H1 (cell line): ENCODE data around the gene PTRH1. TPM values are rescaled to one million over a fixed set of nuclear protein-coding genes. Genes with fewer than 3 reads are reported as not detected.

Experiments used
- CTCF ChIA-PET: fragments of 300-600 bp; sonication (Branson Sonifier 250); formaldehyde crosslinking; loops from one replicate; lab custom pipeline; 2021; ENCODE audit not compliant: partially characterized antibody; lab: Charles Lee
- POLR2A ChIA-PET: fragments of 300-600 bp; sonication (Branson Sonifier 250); formaldehyde crosslinking; loops from one replicate; lab custom pipeline; 2021; ENCODE audit warnings: inconsistent platforms; ENCODE audit not compliant: partially characterized antibody; lab: Charles Lee
- DNase-seq, 2 experiments: peaks; one replicate each; pipeline versions ENCODE4 v3.0.0 to v3.0.0-alpha.2; 2010 to 2022; ENCODE audit warnings: low spot score in 2 of 2, low read depth in 1 of 2, mixed read lengths in 1 of 2
- FAIRE-seq: peaks from 2 replicates; lab custom pipeline; 2011; peaks lifted over from hg19 to GRCh38; lab: Jason Lieb, UNC
- H2AFZ ChIP-seq: 2 replicates; pipeline ENCODE4 v1.8.1; 2012; ENCODE audit warnings: low read length, inconsistent platforms
- H2AK5ac ChIP-seq: 2 replicates; pipeline ENCODE4 v1.6.1; 2013; ENCODE audit warnings: low read depth, low read length
- H2BK120ac ChIP-seq: replicated peaks from 2 replicates; pipeline ENCODE3; 2013; ENCODE audit warnings: low read depth, low read length, inconsistent platforms
- H2BK12ac ChIP-seq: 2 replicates; pipeline ENCODE4 v1.6.1; 2013; ENCODE audit warnings: low read depth, low read length
- H2BK15ac ChIP-seq: 2 replicates; pipeline ENCODE4 v1.6.1; 2013; ENCODE audit warnings: low read length
- H2BK20ac ChIP-seq: 2 replicates; pipeline ENCODE4 v1.6.1; 2013; ENCODE audit warnings: low read length
- H2BK5ac ChIP-seq: 2 replicates; pipeline ENCODE4 v1.6.1; 2013; ENCODE audit warnings: low read depth, low read length
- H3K14ac ChIP-seq: 2 replicates; pipeline ENCODE4 v1.6.1; 2013; ENCODE audit warnings: inconsistent platforms; ENCODE audit not compliant: insufficient read length
- H3K18ac ChIP-seq: 2 replicates; pipeline ENCODE4 v1.6.1; 2013; ENCODE audit warnings: low read length; ENCODE audit errors: extremely low read depth
- H3K23ac ChIP-seq: 2 replicates; pipeline ENCODE4 v1.6.1; 2013; ENCODE audit warnings: inconsistent platforms; ENCODE audit not compliant: insufficient read length
- H3K23me2 ChIP-seq: 2 replicates; pipeline ENCODE4 v1.6.1; 2013; ENCODE audit warnings: low read depth, low read length
- H3K27ac ChIP-seq: 2 replicates; pipeline ENCODE4 v1.6.1; 2011; ENCODE audit warnings: low read depth, low read length, inconsistent platforms
- H3K27me3 ChIP-seq, 4 experiments: replicated peaks in 1 of 4; 1 replicate in 1 of 4; 2 replicates in 3 of 4; pipeline versions ENCODE4 v1.6.1 to v1.8.1; 2011 to 2013; ENCODE audit warnings: low read length in 3 of 4, mild to moderate bottlenecking in 3 of 4, inconsistent platforms in 2 of 4, mixed read lengths in 2 of 4, moderate library complexity in 1 of 4; ENCODE audit not compliant: control insufficient read depth in 3 of 4, insufficient read depth in 3 of 4; ENCODE audit errors: extremely low read depth in 1 of 4
- H3K36me3 ChIP-seq, 4 experiments: 2 replicates each; pipeline versions ENCODE4 v1.6.1 to v1.8.1; 2011 to 2013; ENCODE audit warnings: mild to moderate bottlenecking in 4 of 4, low read length in 3 of 4, moderate library complexity in 2 of 4, control low read depth in 1 of 4, inconsistent platforms in 1 of 4; ENCODE audit not compliant: insufficient read depth in 4 of 4, control insufficient read depth in 2 of 4
- H3K4ac ChIP-seq: replicated peaks from 2 replicates; pipeline ENCODE3; 2013; ENCODE audit warnings: low read length, low read depth, mixed read lengths, inconsistent platforms; ENCODE audit not compliant: insufficient read length
- H3K4me1 ChIP-seq, 4 experiments: replicated peaks in 1 of 4; 1 replicate in 1 of 4; 2 replicates in 3 of 4; pipeline versions ENCODE4 v1.6.1 to v1.8.1; 2011 to 2013; ENCODE audit warnings: low read length in 3 of 4, inconsistent platforms in 2 of 4, mixed read lengths in 1 of 4; ENCODE audit not compliant: insufficient read depth in 4 of 4, control insufficient read depth in 3 of 4
- H3K4me2 ChIP-seq, 2 experiments: 2 replicates each; pipeline versions ENCODE4 v1.6.1 to v1.8.1; 2011 to 2013; ENCODE audit warnings: low read depth in 2 of 2, low read length in 2 of 2, control low read depth in 1 of 2, inconsistent platforms in 1 of 2, mild to moderate bottlenecking in 1 of 2; ENCODE audit not compliant: insufficient read depth in 1 of 2
- H3K4me3 ChIP-seq, 4 experiments: fragments of 200-600, 300-600 bp in 1 of 4; sonication (generic), shearing (Covaris generic), sonication (Bioruptor Twin) in 1 of 4; 2 replicates each; pipeline versions ENCODE4 v1.5.1 to v1.8.1; 2011 to 2016; ENCODE audit warnings: low read length in 4 of 4, low read depth in 3 of 4, control low read depth in 2 of 4, inconsistent platforms in 2 of 4, mild to moderate bottlenecking in 2 of 4, mixed read lengths in 1 of 4, moderate library complexity in 1 of 4; ENCODE audit not compliant: insufficient read depth in 2 of 4; ENCODE audit errors: extremely low read depth in 1 of 4
- H3K56ac ChIP-seq: replicated peaks from 2 replicates; pipeline ENCODE3; 2013; ENCODE audit warnings: low read depth, mild to moderate bottlenecking, mixed read lengths, low read length, inconsistent platforms; ENCODE audit not compliant: insufficient read length
- H3K79me1 ChIP-seq: 2 replicates; pipeline ENCODE4 v1.6.1; 2013; ENCODE audit warnings: low read depth, low read length, control low read depth
- H3K79me2 ChIP-seq, 2 experiments: 2 replicates each; pipeline versions ENCODE4 v1.6.1 to v1.8.1; 2012 to 2013; ENCODE audit warnings: low read length in 2 of 2, mild to moderate bottlenecking in 2 of 2, inconsistent platforms in 1 of 2; ENCODE audit not compliant: insufficient read depth in 2 of 2, control insufficient read depth in 1 of 2
- H3K9ac ChIP-seq, 4 experiments: replicated peaks in 1 of 4; 1 replicate in 1 of 4; 2 replicates in 3 of 4; pipeline versions ENCODE4 v1.6.1 to v1.8.1; 2011 to 2013; ENCODE audit warnings: low read depth in 3 of 4, low read length in 3 of 4, control low read depth in 2 of 4, mild to moderate bottlenecking in 2 of 4, moderate library complexity in 2 of 4, inconsistent platforms in 1 of 4; ENCODE audit errors: extremely low read depth in 1 of 4
- H3K9me3 ChIP-seq, 2 experiments: 2 replicates each; pipeline versions ENCODE4 v1.6.1 to v1.8.1; 2012 to 2013; ENCODE audit warnings: mild to moderate bottlenecking in 2 of 2, moderate library complexity in 2 of 2, control low read depth in 1 of 2, inconsistent platforms in 1 of 2, low read depth in 1 of 2, low read length in 1 of 2, mixed read lengths in 1 of 2; ENCODE audit not compliant: insufficient read depth in 2 of 2
- H4K20me1 ChIP-seq, 2 experiments: replicated peaks in 1 of 2; 2 replicates each; pipeline versions ENCODE3 to v1.8.1; 2011 to 2013; ENCODE audit warnings: inconsistent platforms in 2 of 2, low read length in 2 of 2, mild to moderate bottlenecking in 1 of 2; ENCODE audit not compliant: insufficient read depth in 2 of 2, control insufficient read depth in 1 of 2
- H4K5ac ChIP-seq: 2 replicates; pipeline ENCODE4 v1.6.1; 2013; ENCODE audit warnings: low read length, low read depth, mixed read lengths, inconsistent platforms; ENCODE audit not compliant: insufficient read length
- H4K8ac ChIP-seq: 2 replicates; pipeline ENCODE4 v1.8.0; 2013; ENCODE audit warnings: mild to moderate bottlenecking, moderate library complexity, low read length, inconsistent platforms; ENCODE audit not compliant: insufficient read depth; ENCODE audit errors: extremely low read depth
- H4K91ac ChIP-seq: replicated peaks from 2 replicates; pipeline ENCODE3; 2013; ENCODE audit warnings: low read length, mixed read lengths, inconsistent platforms; ENCODE audit not compliant: insufficient read length
- BRCA1 ChIP-seq: IDR thresholded peaks from 2 replicates; pipeline ENCODE4 v1.6.1; 2012; ENCODE audit warnings: low read depth, low read length, improper control_type of control experiment
- CREB1 ChIP-seq: IDR thresholded peaks from 2 replicates; pipeline ENCODE4 v1.6.1; 2012; ENCODE audit warnings: inconsistent platforms
- TBP ChIP-seq: IDR thresholded peaks from 2 replicates; pipeline ENCODE4 v1.6.1; 2011; ENCODE audit warnings: low read depth, low read length, improper control_type of control experiment
- WGBS, 2 experiments: shearing (Covaris generic) in 1 of 2; methylation state at CpG; one replicate each; pipeline versions ENCODE4 v1.1.6 to v1.1.7; 2013 to 2015; ENCODE audit warnings: low lambda C conversion rate in 2 of 2, mixed read lengths in 2 of 2, inconsistent platforms in 1 of 2, low coverage in 1 of 2, missing lambda C conversion rate in 1 of 2; ENCODE audit not compliant: insufficient replicate concordance in 2 of 2, insufficient coverage in 1 of 2, insufficient read length in 1 of 2; ENCODE audit errors: extremely low coverage in 1 of 2, missing lambda C conversion rate in 1 of 2; 5-methylcytosine and 5-hydroxymethylcytosine counted together
- polyA plus RNA-seq, 7 experiments: library from polyadenylated mRNA; depleted of rRNA in 3 of 7; stranded (reverse) in 5 of 7; unstranded in 2 of 7; fragments of >200 nt in 5 of 7; fragments of 200-250 nt in 2 of 7; gene quantifications; 1 replicate in 5 of 7; 2 replicates in 1 of 7; 4 replicates in 1 of 7; pipeline versions ENCODE4 v1.2.1 to v1.2.3, GENCODE V29; 2011 to 2013; ENCODE audit warnings: missing spikeins in 2 of 7, mixed read lengths in 2 of 7
- total RNA-seq: library from RNA; stranded (reverse); fragmentation: NEBNext Ultra II Directional; extraction: Animal tissue kit (Norgen Biotek cat#: 25700); gene quantifications from 2 replicates; pipeline ENCODE4 v1.2.1, GENCODE V29; 2021

The PTRH1 gene
- total and polyA plus RNA-seq, 2 of the 8 experiments (the other 6 are each of a cell fraction or from before 2014, with no cell fraction given) = 11.1 to 19.8 TPM

- 79% methylated on average over 5 of the region's 5 CpGs; no CpG with 5 or more reads in 1 of the 2 experiments for WGBS, 2 experiments
- H3K4me2 ChIP-seq = no peak overlapping the region
- no peak overlapping the region for H2AFZ ChIP-seq
Measured at GRCh38 chr9:127761061-127761460, 45.6 kb upstream of the PTRH1 start.

More at GRCh38 chr9:127761061-127761460, 45.6 kb upstream of the PTRH1 start:
- Histone ChIP-seq H4K91ac (no peak overlapping the region), H2BK5ac (no peak overlapping the region), H3K23me2 (no peaks in the 10 kb centered on the region), H4K8ac (no peak overlapping the region), H3K4me3 (no peak overlapping the region), H3K36me3 (no peaks in the 10 kb centered on the region), H2BK12ac (no peak overlapping the region), H4K20me1 (no peaks in the 10 kb centered on the region), H2AK5ac (no peak overlapping the region), H3K79me2 (no peaks in the 10 kb centered on the region), H2BK15ac (no peak overlapping the region), H2BK120ac (no peak overlapping the region), H3K23ac (no peak overlapping the region), H3K27me3 (peaks cover 0 to 4% (median 3%) of the 10 kb centered on the region in 4 experiments; a peak in 5 of 7 replicates), H3K4me1 (peaks cover 0 to 16% (median 13%) of the 10 kb centered on the region in 4 experiments; a peak in 6 of 7 replicates), H3K18ac (no peak overlapping the region), H3K9me3 (no peaks in the 10 kb centered on the region), H2BK20ac (no peak overlapping the region), H3K14ac (no peak overlapping the region), H3K9ac (no peak overlapping the region), H4K5ac (no peak overlapping the region), H3K27ac (no peak overlapping the region), H3K79me1 (no peaks in the 10 kb centered on the region), H3K4ac (no peak overlapping the region), H3K56ac (no peak overlapping the region)
- CTCF ChIA-PET = interaction anchor here (0.6 to 14.6 kb wide), 7 partner anchors 9 to 1404 kb away, joined by 3 to 227 read pairs (median 3); partner anchors contain the start of genes CDK9 and SH2D3C
- no peak for FAIRE-seq
- DNase-seq = no peak
- POLR2A ChIA-PET = interaction anchor here (1.2 kb wide), 1 partner anchor 20 kb away, joined by 3 read pairs; no protein-coding TSS in a partner anchor
- no peak for TF ChIP-seq TBP
- no peak for TF ChIP-seq BRCA1
- no peak for TF ChIP-seq CREB1
